Lower leg skin (tissue), 3 donors: Measurements from ENCODE around the gene DNAJC10.
"Not testable (repeated sequence)": the region's sequence is repeated elsewhere in the genome, so short reads cannot be mapped to it uniquely, and the experiment has no call there.

Experiments used
- CTCF ChIP-seq, 3 donors: fragments of 450-650 bp; IDR thresholded peaks; one replicate each; pipeline ENCODE4 v1.5.1; 2016; ENCODE audit warnings: antibody characterized with exemption in 3 of 3, mild to moderate bottlenecking in 3 of 3, moderate library complexity in 2 of 3
- POLR2A ChIP-seq, 2 donors: fragments of 450-650 bp; IDR thresholded peaks; one replicate each; pipeline ENCODE4 v1.6.1; 2016 to 2017; ENCODE audit warnings: antibody characterized with exemption in 2 of 2, mild to moderate bottlenecking in 1 of 2, moderate library complexity in 1 of 2

- not testable (repeated sequence) for TF ChIP-seq CTCF, POLR2A (IDR thresholded peaks at IDR 0.05)
Measured at GRCh38 chr2:182781099-182781498, 65.0 kb downstream of the DNAJC10 start.
